LHCN-M2 (cell line): Measurements from ENCODE around the gene GFOD1. TPM values are rescaled to one million over a fixed set of nuclear protein-coding genes. Genes with fewer than 3 reads are reported as not detected.
"Not testable (repeated sequence)": the region's sequence is repeated elsewhere in the genome, so short reads cannot be mapped to it uniquely, and the experiment has no call there.

ENCODE experiments used
- DNase-seq: peaks from one replicate; pipeline ENCODE4 v3.0.0-alpha.2; 2012; ENCODE audit warnings: low read depth
- total RNA-seq: library from RNA; depleted of rRNA; stranded (reverse); fragments of >200 nt; gene quantifications from 2 replicates; pipeline ENCODE4 v1.2.3, GENCODE V29; 2014

Gene GFOD1
- total RNA-seq, 1 experiment from 2014 or later = 3.1 TPM

DNA sequence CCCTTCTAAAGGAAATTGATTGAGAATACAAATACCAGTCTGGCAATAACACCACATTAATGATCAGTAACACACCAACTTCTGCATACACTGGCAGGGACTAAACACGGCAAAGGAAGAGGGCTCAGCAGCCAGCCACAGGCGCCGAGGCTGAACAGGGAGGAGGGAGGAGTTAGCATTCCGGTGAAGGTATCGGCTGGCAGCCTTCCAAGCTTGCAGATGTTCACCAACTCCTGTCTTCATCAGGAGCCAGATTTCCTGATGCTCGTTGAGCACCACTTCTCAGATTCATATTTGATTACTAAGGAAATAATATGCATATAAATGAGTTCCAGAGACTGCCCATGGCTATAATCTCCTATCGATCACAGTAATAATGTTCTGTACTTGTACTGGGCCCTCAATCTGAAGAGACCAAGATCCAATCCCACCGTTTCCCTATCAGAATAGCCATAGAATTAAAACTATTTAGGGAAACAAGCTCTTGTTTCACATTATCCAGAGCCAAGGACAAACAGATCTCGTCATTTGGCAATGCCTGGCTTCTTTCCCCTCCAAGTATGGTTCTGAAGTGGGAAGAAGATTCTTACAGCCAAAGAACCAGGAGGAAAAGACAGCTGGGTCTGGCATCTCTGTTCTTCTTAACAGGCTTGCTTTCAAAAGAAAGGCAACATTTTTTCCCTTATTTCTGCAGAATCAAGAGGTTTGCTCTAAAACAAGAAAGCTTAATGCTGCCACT lies 42.2 kb downstream of the GFOD1 start:
- no peak for DNase-seq

DNA sequence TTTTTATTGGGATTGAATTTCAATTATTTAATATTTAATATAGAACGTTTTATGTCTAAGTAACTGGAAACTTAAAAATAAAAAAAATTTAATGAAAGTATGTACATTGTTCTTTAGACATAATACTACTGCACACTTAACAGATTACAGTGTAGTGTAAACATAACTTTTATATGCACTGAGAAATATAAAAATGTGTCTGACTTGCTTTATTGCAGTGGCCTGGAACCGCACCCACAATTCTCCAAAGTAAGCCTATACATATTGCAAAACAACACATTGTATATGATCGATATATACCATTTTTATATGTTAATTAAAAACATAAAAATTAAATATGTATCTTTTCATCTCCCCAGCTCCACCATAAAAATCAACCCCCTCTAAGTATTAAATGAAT lies 42.8 kb downstream of the GFOD1 start:
- DNase-seq = no peak

DNA sequence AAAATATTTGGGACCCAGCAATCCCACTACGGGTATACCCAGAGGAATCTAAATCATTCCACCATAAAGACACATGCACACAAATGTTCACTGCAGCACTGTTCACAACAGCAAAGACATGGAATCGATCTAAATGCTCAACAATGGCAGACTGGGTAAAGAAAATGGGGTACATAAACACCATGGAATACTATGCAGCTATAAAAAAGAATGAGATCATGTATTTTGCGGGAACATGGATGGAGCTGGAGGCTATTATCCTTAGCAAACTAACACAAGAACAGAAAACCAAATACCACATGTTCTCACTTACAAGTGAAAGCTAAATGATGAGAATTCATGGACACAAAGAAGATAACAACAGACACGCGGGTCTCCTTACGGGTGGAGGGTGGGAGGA lies 43.4 kb downstream of the GFOD1 start:
- DNase-seq = not testable (repeated sequence)

DNA sequence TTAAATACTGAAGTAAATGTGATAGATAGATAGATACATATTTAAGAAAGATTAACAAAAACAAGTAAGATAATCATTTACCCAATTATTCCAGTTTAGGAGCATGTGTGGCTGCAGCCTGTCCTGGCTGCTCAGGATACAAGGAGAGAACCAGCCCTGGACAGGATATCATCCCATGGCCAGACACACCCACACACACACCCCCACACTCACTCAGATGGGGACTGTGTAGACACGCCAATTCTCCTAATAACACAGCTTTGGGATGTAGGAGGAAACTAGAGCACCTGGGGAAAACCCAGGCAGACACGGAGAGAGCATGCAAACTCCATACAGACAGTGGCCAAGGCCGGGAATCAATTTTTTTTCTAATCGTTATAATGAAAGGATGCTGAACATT lies 45.6 kb downstream of the GFOD1 start:
- DNase-seq = no peak

DNA sequence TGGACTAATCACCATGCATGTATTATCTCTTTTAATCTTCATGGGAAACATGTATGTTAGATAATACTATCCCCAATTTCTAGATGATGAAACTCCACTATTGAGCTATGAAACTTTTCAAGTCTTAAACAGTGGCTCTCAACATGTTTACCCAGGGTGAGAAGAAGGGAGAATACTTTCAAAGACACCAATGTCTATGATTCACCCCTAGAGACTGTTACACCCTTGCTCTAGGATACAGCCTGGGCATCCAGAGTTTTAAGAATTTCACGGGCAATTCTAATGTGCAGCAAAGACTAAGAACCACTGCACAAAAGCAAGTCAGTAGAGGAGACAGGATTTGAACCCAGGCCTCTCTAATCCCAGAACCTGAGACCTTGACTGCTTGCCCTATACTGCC lies 47.8 kb downstream of the GFOD1 start:
- DNase-seq = no peak

DNA sequence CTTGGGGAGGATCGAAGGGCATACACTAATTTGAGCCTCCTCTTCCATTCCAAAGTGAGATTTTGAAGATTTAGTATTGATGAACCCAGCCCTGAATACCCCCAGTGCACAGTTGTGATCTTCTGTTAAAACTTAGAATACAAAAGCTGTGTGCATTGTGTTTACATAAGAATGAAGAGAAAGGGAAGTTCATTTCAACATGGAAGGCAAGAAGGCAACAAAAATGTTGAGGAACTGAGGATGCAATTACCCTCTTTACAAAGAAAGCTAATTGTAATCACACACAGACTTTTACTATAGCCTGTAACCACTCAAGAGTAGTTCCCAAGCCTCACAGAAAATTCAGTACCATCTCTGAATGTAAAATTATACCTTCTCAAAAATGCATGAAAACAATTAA lies 49.3 kb downstream of the GFOD1 start:
- DNase-seq = no peak

DNA sequence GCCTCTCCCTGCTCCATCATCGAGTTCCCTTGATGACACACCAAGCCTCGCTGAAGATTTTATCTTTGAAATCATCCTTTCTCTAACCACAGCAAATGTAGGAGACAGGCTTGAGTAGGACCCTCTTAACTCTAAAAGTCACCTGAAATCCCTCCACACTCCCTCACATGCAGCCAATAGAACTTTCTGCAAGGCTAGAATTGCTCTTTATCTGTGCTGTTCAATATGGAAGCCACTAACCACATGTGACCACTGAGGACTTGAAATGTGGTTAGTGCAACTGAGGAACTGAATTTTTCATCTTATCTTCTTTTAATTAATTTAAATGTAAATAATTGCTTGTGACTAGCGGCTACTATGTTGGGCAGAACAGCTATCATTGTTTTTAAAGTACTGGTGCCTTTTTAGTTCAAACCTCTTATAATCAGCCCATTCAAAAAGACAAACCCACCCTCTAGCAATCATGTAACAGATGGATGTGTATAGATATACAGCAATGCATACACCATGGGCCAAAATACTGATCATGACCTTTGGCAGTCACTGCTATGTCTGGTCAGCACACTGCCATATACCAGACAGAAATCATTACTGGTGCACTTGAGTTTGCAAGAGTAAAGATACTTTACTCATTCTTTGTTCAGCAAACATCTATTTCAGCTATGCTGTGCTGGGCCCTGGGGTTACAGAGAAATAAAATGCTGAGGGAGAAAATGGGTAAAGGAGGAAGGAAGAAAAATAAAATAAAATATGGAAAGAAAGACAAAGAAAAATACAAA lies 50.0 kb downstream of the GFOD1 start:
- DNase-seq = no peak

DNA sequence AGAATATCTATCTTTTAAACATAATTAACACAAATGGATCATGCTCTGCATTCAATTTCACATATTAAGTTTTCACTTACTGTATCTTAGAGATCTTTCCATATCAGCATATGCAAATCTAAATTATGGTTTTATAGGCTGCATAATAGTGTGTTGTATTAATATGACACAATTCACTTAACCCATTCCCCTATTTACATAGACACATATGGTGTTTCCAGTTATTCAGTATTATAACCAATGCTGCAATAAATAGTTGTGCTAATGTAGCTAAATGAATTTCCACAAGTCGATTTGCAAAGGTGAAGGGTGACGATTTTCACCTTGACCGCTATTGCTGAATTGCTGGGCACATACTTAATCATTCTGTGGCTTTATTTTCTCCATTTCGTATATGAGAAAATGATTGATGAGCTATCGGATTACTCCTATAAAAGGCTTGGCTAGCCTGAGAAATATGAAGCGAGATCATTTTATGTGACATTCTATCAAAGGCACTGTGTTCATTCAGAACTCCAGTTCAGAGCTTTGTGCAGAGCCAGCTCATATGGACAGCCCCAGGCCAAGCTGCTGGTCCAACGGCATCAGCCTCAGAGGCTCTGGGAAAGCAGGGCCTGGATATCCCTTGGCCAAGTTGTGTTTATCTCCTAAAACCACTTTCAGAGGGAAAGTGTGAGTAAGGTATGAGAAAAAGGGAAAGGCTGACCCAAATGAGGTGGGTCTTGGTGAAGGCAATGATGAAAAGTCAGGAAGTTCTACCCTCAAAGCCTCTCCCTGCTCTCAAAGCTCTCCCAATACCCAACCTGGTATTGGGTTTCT lies 50.8 kb downstream of the GFOD1 start:
- no peak for DNase-seq

DNA sequence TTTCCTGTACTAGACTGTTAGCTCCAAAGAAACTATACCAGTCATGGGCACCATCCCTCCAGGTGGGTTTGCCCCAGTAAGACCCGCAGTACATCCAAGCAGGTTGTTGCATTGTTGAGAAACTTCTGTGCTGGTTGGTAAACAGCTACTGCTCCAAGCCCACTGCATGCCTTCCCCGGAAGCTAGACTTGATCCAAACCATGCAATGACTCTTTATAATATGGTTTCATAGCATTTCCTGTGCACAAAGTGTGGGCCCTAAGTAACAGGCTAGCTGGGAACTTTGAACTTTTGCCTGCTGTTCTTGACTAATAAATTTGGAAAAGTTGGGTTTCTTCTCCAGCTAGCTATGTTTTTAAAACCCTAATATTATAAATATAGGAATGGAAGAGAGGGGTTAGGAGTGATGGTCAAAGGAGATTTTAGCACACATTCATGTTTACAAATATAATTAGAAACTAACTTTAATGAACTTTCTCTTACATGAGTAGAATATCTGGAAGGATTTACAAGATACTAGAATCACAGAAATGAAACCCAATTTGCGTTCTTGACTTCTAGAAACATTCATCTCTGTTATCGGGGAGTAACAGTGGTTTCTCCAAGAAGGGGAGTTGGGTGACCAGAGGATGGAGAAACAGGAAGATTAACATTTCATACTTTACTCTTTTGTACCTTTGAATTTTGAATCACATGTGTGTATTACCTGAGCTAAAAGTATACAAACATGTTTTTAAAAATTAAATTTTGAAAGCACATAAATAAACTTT lies 51.7 kb downstream of the GFOD1 start:
- no peak for DNase-seq

DNA sequence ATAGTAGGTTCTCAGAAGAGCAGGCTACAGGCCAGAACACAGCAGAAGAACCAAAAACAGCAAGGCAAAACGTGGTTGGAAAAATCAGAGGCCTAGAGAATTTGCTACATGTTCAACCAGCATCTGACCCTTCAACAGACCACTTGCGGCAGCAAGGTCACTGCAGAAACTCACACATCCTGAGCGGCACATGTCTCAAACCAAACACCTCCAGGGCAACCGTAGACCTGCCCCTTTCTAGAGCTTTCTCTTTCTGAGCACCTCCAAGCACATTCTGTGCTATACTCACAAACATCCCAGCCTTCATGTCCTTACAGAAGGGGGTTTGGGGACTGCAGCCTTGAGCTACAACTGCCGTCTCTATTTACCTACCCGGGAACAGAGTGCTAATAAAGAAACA lies 52.6 kb downstream of the GFOD1 start:
- no peak for DNase-seq

DNA sequence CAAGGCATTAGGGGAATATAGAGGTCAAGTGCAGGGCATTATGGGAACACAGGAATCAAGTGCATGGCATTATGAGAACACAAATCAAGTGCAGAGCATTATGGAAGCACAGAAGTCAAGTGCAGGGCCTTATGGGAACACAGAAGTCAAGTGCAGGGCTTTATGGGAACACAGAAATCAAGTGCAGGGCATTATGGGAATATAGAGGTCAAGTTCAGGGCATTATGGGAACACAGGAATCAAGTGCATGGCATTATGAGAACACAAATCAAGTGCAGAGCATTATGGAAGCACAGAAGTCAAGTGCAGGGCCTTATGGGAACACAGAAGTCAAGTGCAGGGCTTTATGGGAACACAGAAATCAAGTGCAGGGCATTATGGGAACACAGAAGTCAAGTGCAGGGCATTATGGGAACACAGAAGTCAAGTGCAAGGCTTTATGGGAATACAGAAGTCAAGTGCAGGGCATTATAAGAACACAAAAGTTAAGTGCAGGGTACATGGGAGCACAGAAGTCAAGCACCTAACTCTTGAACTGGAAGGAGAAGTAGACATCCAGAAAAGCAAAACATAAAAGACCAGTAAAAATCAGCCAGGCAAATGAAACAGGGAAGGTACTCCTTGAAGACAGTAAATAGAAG lies 53.1 kb downstream of the GFOD1 start:
- not testable (repeated sequence) for DNase-seq

DNA sequence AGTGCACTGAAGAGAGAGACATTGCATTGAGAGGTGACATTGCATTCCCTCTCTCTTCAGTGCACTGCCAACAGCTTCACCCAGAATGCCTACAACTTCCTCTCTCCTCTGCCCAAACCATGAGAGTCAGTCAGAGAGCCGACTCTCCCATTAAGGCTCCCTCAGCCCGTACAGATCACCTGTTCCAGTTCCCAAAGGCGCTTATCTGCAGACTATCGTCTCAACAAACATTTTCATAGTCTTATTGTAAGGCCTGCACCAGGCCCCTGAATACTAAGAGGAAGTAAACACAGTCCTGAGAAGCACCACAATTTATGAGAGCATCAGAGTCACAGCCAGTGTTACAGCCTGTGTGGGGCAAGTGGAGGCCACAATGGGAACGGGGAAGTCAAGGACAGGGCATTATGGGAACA lies 53.7 kb downstream of the GFOD1 start:
- no peak for DNase-seq

DNA sequence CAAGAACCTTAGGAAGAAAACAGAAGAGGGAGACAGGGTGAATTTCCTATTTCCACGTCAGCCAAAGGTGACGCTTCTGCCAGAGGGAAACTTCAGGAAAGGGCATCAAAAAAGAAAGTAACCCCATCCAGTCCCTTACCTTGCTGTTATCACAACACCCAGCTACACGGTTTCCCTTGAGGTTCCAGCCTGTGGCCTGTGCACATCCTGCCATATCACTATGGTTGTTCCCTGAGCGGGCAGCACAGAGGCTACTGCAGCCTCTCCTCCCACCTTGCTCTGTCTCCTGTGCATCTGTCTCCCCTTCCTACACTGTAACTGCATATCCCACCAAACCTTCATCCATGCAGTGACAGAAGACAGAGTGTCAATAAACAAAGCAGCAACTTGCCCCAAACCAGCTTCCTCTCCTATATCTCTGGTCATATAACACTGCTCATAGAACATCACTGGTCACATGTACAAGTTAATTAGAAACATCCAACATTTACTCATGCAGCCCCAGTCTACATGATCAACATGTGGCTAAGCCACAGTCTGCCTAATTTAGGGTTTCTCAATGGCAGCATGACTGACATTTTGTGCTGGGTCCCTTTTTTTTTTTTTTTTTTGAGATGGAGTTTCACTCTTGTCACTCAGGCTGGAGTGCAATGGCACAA lies 54.7 kb downstream of the GFOD1 start:
- DNase-seq = no peak

DNA sequence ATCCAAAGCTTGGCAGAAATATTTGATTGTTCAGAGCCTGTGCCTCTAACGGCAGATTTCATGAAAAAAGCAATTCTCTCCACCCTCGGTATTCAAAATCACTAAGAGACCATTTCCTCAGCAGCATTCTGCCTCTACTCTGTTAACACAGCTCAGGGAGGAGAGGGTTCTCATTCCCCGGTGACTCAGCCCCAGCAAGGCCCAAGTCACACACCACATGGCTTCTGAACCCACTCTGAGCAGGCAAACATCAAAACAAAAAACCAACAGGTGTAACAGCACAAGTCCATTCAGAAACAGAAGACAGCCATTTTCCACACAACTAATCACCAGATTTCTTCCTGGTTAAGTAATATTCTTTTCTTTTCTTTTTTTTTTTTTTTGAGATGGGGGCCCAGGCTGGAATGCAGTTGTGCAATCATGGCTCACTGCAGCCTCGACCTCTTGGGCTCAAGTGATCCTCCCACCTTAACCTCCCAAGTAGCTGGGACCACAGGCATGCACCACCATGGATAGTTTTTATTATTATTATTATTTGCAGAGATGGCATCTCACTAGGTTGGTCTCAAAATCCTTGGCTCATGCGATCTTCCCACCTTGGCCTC lies 55.4 kb downstream of the GFOD1 start:
- DNase-seq = peak; percentile 82

DNA sequence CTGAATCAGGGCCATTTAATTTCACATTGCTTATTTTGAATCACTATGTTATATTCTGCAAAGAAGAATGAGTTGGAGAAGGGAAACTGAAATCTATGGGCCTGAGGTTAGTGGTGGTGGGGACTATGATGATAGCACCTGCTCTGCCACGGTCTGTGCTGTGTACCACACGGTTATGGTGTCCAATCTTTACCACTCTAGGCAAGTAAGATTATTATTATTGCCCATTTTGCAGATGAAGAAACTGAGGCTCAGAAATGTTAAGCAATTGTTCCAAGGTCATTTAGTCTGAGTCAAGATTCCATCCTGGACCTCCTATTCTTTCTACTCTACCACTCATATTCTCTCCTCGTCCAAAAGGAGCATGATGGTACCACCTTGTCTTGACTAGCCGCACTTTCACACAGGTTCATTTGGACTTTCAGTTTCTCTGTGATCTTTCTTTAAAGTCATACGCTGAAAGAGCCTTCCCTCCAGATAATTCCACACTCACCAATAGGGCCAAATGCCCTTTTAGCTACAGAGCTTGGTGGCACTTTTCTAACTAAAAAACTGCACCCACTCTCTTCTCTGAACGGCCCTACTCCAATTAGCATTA lies 56.2 kb downstream of the GFOD1 start:
- DNase-seq = no peak

DNA sequence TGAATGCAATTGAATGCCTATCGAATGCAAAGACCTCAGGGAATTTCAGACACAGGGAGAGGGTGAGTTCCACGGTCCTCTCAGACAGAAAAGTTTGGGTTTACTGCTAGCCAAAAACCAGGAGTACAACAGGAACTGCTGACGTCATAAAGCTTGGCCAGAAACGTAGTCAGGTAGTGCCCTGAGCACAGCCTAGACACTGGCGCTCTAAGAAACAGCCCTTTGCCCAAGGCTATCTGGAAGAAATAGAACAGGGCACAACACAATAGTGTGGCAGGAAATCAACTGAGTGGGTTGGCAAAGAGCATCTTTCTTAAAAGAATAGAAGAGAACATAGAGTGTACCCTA lies 58.0 kb downstream of the GFOD1 start:
- DNase-seq = no peak

DNA sequence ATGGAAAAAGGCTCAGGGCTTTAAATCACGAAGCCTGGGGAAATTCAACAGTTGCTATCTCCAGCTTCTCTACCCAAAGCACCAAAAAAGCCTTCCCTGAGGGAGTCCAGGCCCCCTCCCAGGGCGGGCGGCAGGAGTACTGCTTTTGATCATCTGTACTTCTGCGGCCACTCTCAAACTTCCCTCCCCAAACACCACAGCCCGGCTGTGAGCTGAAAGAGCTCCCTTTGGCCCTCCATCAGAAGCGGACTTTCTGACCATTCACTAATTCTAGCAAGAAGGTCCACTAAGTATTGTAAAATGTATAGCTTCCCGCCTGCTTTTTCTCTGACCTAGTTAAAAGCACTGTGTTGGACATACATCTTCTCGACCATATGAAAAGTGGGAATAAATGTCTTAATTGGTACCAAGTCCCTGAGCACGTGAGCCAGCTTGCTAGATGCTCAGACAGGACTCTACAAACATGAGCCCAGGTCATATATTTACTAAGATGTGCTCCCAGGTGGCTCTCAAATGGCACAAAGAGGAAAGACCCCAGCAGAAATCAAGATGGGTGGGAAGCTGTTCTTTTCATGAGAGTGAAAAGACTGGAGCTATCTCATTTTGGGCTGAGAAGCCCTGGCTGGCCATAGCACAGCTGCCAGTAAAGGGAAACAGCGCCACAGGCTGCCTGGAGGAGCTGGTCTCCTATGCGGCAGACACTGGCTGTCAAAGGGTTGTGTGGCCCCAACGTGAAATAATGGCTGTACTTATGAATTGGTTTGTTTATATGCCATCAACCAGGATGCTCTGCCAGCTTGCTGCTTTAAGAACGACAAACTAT lies 58.6 kb downstream of the GFOD1 start:
- no peak for DNase-seq

DNA sequence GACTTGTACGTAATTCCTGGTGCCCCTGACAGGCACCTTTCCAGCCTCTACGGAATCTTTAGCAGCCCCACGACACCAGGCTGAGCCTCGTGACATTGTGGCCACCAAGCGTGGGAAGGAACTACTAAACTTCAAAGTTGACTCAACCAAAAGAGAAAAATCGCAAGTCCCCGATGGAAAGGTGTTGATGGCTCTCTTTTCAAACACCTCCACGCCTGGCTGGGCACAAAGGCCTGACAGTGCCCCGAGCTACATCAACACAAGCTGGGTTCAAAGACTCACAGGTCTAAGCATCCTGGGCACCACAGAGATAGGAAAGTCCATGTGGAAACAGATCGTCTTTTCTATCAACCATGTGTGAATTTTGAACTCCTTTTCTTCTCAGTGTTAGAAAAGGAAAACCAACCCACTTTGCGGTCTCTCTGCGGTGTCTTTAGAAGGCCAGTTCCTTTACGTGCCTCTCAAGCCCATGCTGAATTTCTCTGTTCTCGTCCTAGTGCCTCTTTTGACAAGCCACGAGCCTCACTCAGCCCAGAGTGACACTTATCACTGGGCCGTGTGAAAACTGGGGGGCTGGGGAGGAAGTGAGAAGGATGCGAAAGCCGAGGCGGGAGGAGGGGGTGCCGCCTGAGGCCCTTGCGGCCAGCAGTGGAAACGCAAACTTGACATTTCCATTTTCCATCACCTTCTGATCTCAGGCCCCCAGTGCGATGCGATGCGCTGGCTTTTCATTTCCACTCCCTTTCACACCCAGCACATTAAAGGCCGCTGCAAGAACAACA lies 59.4 kb downstream of the GFOD1 start:
- DNase-seq = no peak
